Osteoblast (primary cell): ENCODE results near the gene PHOSPHO1. TPM values are rescaled to one million over a fixed set of nuclear protein-coding genes. Genes with fewer than 3 reads are reported as not detected.

Source experiments
- DNase-seq: peaks from one replicate; pipeline ENCODE4 v3.0.0; 2011; ENCODE audit warnings: low spot score, mixed read lengths; ENCODE audit not compliant: insufficient read length; ENCODE audit errors: missing footprints
- H2AFZ ChIP-seq: 2 replicates; pipeline ENCODE4 v1.6.0; 2011; ENCODE audit warnings: mild to moderate bottlenecking, low read length
- H3K27ac ChIP-seq: 2 replicates; pipeline ENCODE4 v1.5.1; 2011; ENCODE audit warnings: mild to moderate bottlenecking, low read depth, low read length, moderate library complexity
- H3K27me3 ChIP-seq: 2 replicates; pipeline ENCODE4 v1.6.0; 2012; ENCODE audit warnings: mild to moderate bottlenecking, control low read depth, inconsistent platforms, low read length, moderate library complexity; ENCODE audit not compliant: insufficient read depth
- H3K36me3 ChIP-seq: 2 replicates; pipeline ENCODE4 v1.5.1; 2011; ENCODE audit warnings: mild to moderate bottlenecking, low read length, control low read depth, moderate library complexity; ENCODE audit not compliant: insufficient read depth
- H3K4me1 ChIP-seq: 2 replicates; pipeline ENCODE4 v1.5.1; 2011; ENCODE audit warnings: mild to moderate bottlenecking, low read length, control low read depth, moderate library complexity; ENCODE audit not compliant: insufficient read depth
- H3K4me2 ChIP-seq: 2 replicates; pipeline ENCODE4 v1.6.0; 2011; ENCODE audit warnings: mild to moderate bottlenecking, low read length; ENCODE audit not compliant: insufficient read depth
- H3K4me3 ChIP-seq: fragments of 200-600 bp; sonication (generic); 3 replicates; pipeline ENCODE4 v1.5.1; 2012; ENCODE audit warnings: mild to moderate bottlenecking, low read length, inconsistent platforms; ENCODE audit not compliant: insufficient read depth
- H3K79me2 ChIP-seq: 2 replicates; pipeline ENCODE4 v1.6.0; 2012; ENCODE audit warnings: mild to moderate bottlenecking, low read length, control low read depth, inconsistent platforms; ENCODE audit not compliant: insufficient read depth
- H3K9me3 ChIP-seq: 2 replicates; pipeline ENCODE4 v1.5.1; 2011; ENCODE audit warnings: low read depth, low read length, control low read depth
- H4K20me1 ChIP-seq: 2 replicates; pipeline ENCODE4 v1.6.0; 2012; ENCODE audit warnings: mild to moderate bottlenecking, low read length, control low read depth; ENCODE audit not compliant: insufficient read depth
- CTCF ChIP-seq: IDR thresholded peaks from 2 replicates; pipeline ENCODE4 v1.5.1; 2011; ENCODE audit warnings: mild to moderate bottlenecking, low read depth, low read length, moderate library complexity; ENCODE audit errors: extremely low read depth
- total RNA-seq: library from RNA; depleted of rRNA; stranded (reverse); fragments of >200 nt; gene quantifications from 2 replicates; pipeline ENCODE4 v1.2.3, GENCODE V29; 2012

The PHOSPHO1 gene
- total RNA-seq, 1 donor = 0.36 TPM

- no peak for TF ChIP-seq CTCF
- Histone ChIP-seq H3K79me2 (no peaks in the 10 kb centered on the region), H3K4me1 (peaks cover 12% of the 10 kb centered on the region), H4K20me1 (no peaks in the 10 kb centered on the region), H3K27me3 (no peaks in the 10 kb centered on the region), H3K4me3 (peak overlapping the region; percentile 76), H3K27ac (peak overlapping the region; percentile 77), H3K9me3 (no peaks in the 10 kb centered on the region), H3K4me2 (peak overlapping the region; percentile 83), H3K36me3 (no peaks in the 10 kb centered on the region), H2AFZ (peak overlapping the region; percentile 86)
- peak; percentile 62 for DNase-seq
Observed at GRCh38 chr17:49259663-49260010, 29.1 kb upstream of the PHOSPHO1 start.

DNA sequence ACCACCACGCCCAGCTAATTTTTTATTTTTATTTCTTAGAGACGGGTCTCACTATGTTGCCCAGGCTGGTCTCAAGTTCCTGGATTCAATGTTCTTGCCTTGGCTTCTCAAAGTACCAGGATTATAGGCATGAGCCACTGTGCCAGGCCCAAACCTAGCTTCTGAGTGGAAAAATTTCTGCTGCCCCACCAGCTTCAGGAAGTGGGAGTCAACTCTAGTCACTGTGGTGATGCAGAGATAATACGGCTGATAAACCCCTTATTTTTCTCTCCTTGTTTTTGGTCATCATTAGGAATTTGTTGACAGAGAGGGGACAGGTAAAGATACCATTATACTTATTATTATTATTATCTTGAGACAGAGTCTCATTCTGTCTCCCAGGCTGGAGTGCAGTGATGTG, 27.8 kb upstream of the PHOSPHO1 start:
- H3K4me3 ChIP-seq = no peak overlapping the region
- no peaks in the 10 kb centered on the region for H3K9me3 ChIP-seq
- H2AFZ ChIP-seq = no peak overlapping the region
- DNase-seq = no peak
- no peak overlapping the region for H3K27ac ChIP-seq
- TF ChIP-seq CTCF = no peak
- H3K4me1 ChIP-seq = peaks cover 12% of the 10 kb centered on the region
- H3K79me2 ChIP-seq = no peaks in the 10 kb centered on the region
- H3K36me3 ChIP-seq = no peaks in the 10 kb centered on the region
- H3K4me2 ChIP-seq = no peak overlapping the region
- no peaks in the 10 kb centered on the region for H3K27me3 ChIP-seq
- no peaks in the 10 kb centered on the region for H4K20me1 ChIP-seq

GRCh38 chr17:49255125-49255524, 24.5 kb upstream of the PHOSPHO1 start:
- Histone ChIP-seq H2AFZ (no peak overlapping the region), H3K4me1 (peaks cover 4% of the 10 kb centered on the region), H4K20me1 (no peaks in the 10 kb centered on the region), H3K4me3 (no peak overlapping the region), H3K27ac (no peak overlapping the region), H3K4me2 (no peak overlapping the region), H3K27me3 (no peaks in the 10 kb centered on the region), H3K79me2 (no peaks in the 10 kb centered on the region), H3K36me3 (no peaks in the 10 kb centered on the region), H3K9me3 (no peaks in the 10 kb centered on the region)
- TF ChIP-seq CTCF = no peak
- DNase-seq = no peak

GRCh38 chr17:49254066-49254465, 23.5 kb upstream of the PHOSPHO1 start:
- H3K9me3 ChIP-seq = no peaks in the 10 kb centered on the region
- H3K27ac ChIP-seq = no peak overlapping the region
- no peaks in the 10 kb centered on the region for H3K36me3 ChIP-seq
- no peaks in the 10 kb centered on the region for H3K4me1 ChIP-seq
- H2AFZ ChIP-seq = no peak overlapping the region
- H3K4me2 ChIP-seq = no peak overlapping the region
- no peaks in the 10 kb centered on the region for H4K20me1 ChIP-seq
- DNase-seq = peak; percentile 13
- no peaks in the 10 kb centered on the region for H3K79me2 ChIP-seq
- H3K27me3 ChIP-seq = peaks cover 4% of the 10 kb centered on the region
- no peak for TF ChIP-seq CTCF
- H3K4me3 ChIP-seq = no peak overlapping the region
